GM18873 (cell line): ENCODE measurements around the gene MAGEA9B.
A peak's percentile ranks its signal among the peaks of the same experiment; 100 is the strongest.
"Not testable (repeated sequence)": the region's sequence is repeated elsewhere in the genome, so short reads cannot be mapped to it uniquely, and the experiment has no call there.

Source experiments
- ATAC-seq: cut with Tn5 transposase; IDR thresholded peaks from one replicate; pipeline ENCODE4 v1.9.1; 2021; ENCODE audit warnings: mild to moderate bottlenecking, moderate library complexity, moderate number of reproducible peaks; ENCODE audit not compliant: unreplicated experiment, low FRiP score

MAGEA9B gene

GRCh38 chrX:149572743-149573142 lies 14.5 kb downstream of the MAGEA9B start:
- no peak for ATAC-seq

GRCh38 chrX:149571770-149572169 lies 15.5 kb downstream of the MAGEA9B start:
- ATAC-seq, result no peak

- no peak for ATAC-seq
These were observed 16.6 kb downstream of the MAGEA9B start for GRCh38 chrX:149570668-149571067.

- ATAC-seq, result no peak
These were observed 17.5 kb downstream of the MAGEA9B start for GRCh38 chrX:149569770-149570169.

- ATAC-seq, result no peak
These were observed 18.5 kb downstream of the MAGEA9B start for GRCh38 chrX:149568701-149569296.

GRCh38 chrX:149567621-149568417 lies 19.4 kb downstream of the MAGEA9B start:
- ATAC-seq, result no peak

GRCh38 chrX:149563359-149563758 lies 23.9 kb downstream of the MAGEA9B start:
- no peak for ATAC-seq

- ATAC-seq, result not testable (repeated sequence)
These were observed 32.0 kb downstream of the MAGEA9B start for GRCh38 chrX:149555251-149555650.

- ATAC-seq, result not testable (repeated sequence)
These were observed 35.4 kb downstream of the MAGEA9B start for GRCh38 chrX:149551939-149552248.

- ATAC-seq, result not testable (repeated sequence)
These were observed 35.9 kb downstream of the MAGEA9B start for GRCh38 chrX:149551245-149551938.

- ATAC-seq, result not testable (repeated sequence)
These were observed 36.8 kb downstream of the MAGEA9B start for GRCh38 chrX:149550454-149550853.

- not testable (repeated sequence) for ATAC-seq
These were observed 37.6 kb downstream of the MAGEA9B start, which contains the start of gene HSFX3 for GRCh38 chrX:149549701-149550100. TSS of gene HSFX3 (minus strand) at chrX:149549924. CDS start at chrX:149549852, 72 bp downstream.

GRCh38 chrX:149547782-149548181 lies 39.5 kb downstream of the MAGEA9B start:
- not testable (repeated sequence) for ATAC-seq

GRCh38 chrX:149546962-149547361 lies 40.3 kb downstream of the MAGEA9B start:
- ATAC-seq, result not testable (repeated sequence)

- peak; percentile 53 for ATAC-seq
These were observed 41.4 kb downstream of the MAGEA9B start for GRCh38 chrX:149545545-149546543.

- no peak for ATAC-seq
These were observed 45.7 kb downstream of the MAGEA9B start for GRCh38 chrX:149541521-149542047.

GRCh38 chrX:149540621-149541520 lies 46.4 kb downstream of the MAGEA9B start, which contains the start of gene EOLA1:
TSS of gene EOLA1 (plus strand) at chrX:149541012. CDS start at chrX:149545631, 4,619 bp downstream.
- ATAC-seq, result peak; percentile 78

GRCh38 chrX:149540131-149540620 lies 47.1 kb downstream of the MAGEA9B start:
- ATAC-seq, result no peak
